H9 (cell line): Measurements from ENCODE around the gene MXD3. TPM values are rescaled to one million over a fixed set of nuclear protein-coding genes. Genes with fewer than 3 reads are reported as not detected.

Experiments
- DNase-seq: peaks from one replicate; pipeline ENCODE4 v3.0.0-alpha.2; 2017
- H2AFZ ChIP-seq: one replicate; pipeline ENCODE4 v1.6.1; 2013; ENCODE audit warnings: mild to moderate bottlenecking, low read length, control low read depth, moderate library complexity
- H2AK5ac ChIP-seq: 2 replicates; pipeline ENCODE4 v1.6.1; 2013; ENCODE audit warnings: low read length, control low read depth, mixed read lengths; ENCODE audit not compliant: insufficient read length
- H2BK120ac ChIP-seq: one replicate; pipeline ENCODE4 v1.6.1; 2013; ENCODE audit warnings: low read depth, mild to moderate bottlenecking, low read length, control low read depth, inconsistent platforms; ENCODE audit not compliant: poor library complexity, severe bottlenecking
- H2BK12ac ChIP-seq: 2 replicates; pipeline ENCODE4 v1.6.1; 2013; ENCODE audit warnings: low read length, control low read depth, mixed read lengths, low read depth; ENCODE audit not compliant: insufficient read length
- H2BK15ac ChIP-seq: 2 replicates; pipeline ENCODE4 v1.6.1; 2013; ENCODE audit warnings: low read depth, low read length, control low read depth
- H2BK20ac ChIP-seq: one replicate; pipeline ENCODE4 v1.6.1; 2013; ENCODE audit warnings: low read depth, mild to moderate bottlenecking, low read length, control low read depth, inconsistent platforms; ENCODE audit not compliant: poor library complexity, severe bottlenecking
- H2BK5ac ChIP-seq: 2 replicates; pipeline ENCODE4 v1.6.1; 2013; ENCODE audit warnings: low read length, control low read depth, mixed read lengths; ENCODE audit not compliant: insufficient read length
- H3K14ac ChIP-seq: 2 replicates; pipeline ENCODE4 v1.6.1; 2013; ENCODE audit warnings: low read length, control low read depth; ENCODE audit not compliant: insufficient read depth
- H3K18ac ChIP-seq: 2 replicates; pipeline ENCODE4 v1.6.1; 2013; ENCODE audit warnings: low read depth, mild to moderate bottlenecking, mixed read lengths, low read length, control low read depth; ENCODE audit not compliant: insufficient read length
- H3K23ac ChIP-seq: 2 replicates; pipeline ENCODE4 v1.6.1; 2013; ENCODE audit warnings: low read length, control low read depth, mixed read lengths, low read depth; ENCODE audit not compliant: insufficient read length
- H3K23me2 ChIP-seq: 2 replicates; pipeline ENCODE4 v1.6.1; 2013; ENCODE audit warnings: low read depth, mild to moderate bottlenecking, mixed read lengths, low read length, control low read depth; ENCODE audit not compliant: insufficient read length, poor library complexity, severe bottlenecking
- H3K27ac ChIP-seq: 2 replicates; pipeline ENCODE4 v1.5.1; 2013; ENCODE audit warnings: low read length, control low read depth, mixed read lengths, low read depth; ENCODE audit not compliant: insufficient read length
- H3K27me3 ChIP-seq: 2 replicates; pipeline ENCODE4 v1.6.1; 2013; ENCODE audit warnings: low read length, control low read depth, inconsistent platforms; ENCODE audit not compliant: insufficient read depth
- H3K4ac ChIP-seq: 2 replicates; pipeline ENCODE4 v1.6.1; 2013; ENCODE audit warnings: low read depth, mild to moderate bottlenecking, control low read depth, inconsistent platforms, low read length, moderate library complexity
- H3K4me1 ChIP-seq: 2 replicates; pipeline ENCODE4 v1.6.1; 2013; ENCODE audit warnings: low read length, control low read depth, inconsistent platforms; ENCODE audit not compliant: insufficient read depth
- H3K4me2 ChIP-seq: 2 replicates; pipeline ENCODE4 v1.6.1; 2013; ENCODE audit warnings: low read length, control low read depth, mixed read lengths; ENCODE audit not compliant: insufficient read length, insufficient read depth
- H3K56ac ChIP-seq: 2 replicates; pipeline ENCODE4 v1.6.1; 2013; ENCODE audit warnings: low read depth, mild to moderate bottlenecking, mixed read lengths, low read length, control low read depth; ENCODE audit not compliant: insufficient read length
- H3K79me1 ChIP-seq: 2 replicates; pipeline ENCODE4 v1.6.1; 2013; ENCODE audit warnings: low read depth, mild to moderate bottlenecking, moderate library complexity, low read length, control low read depth, inconsistent platforms; ENCODE audit not compliant: insufficient read depth, poor library complexity, severe bottlenecking
- H3K79me2 ChIP-seq: 2 replicates; pipeline ENCODE4 v1.6.1; 2013; ENCODE audit warnings: low read length, control low read depth, inconsistent platforms; ENCODE audit not compliant: insufficient read depth
- H3K9ac ChIP-seq: 2 replicates; pipeline ENCODE4 v1.6.1; 2013; ENCODE audit warnings: low read length, control low read depth, mixed read lengths; ENCODE audit not compliant: insufficient read length; ENCODE audit errors: extremely low read depth
- H3K9me3 ChIP-seq: one replicate; pipeline ENCODE4 v1.6.1; 2013; ENCODE audit warnings: low read depth, low read length, inconsistent platforms; ENCODE audit not compliant: control insufficient read depth
- H3T11ph ChIP-seq: one replicate; pipeline ENCODE4 v1.6.1; 2013; ENCODE audit warnings: mild to moderate bottlenecking, low read length, control low read depth, inconsistent platforms
- H4K20me1 ChIP-seq: one replicate; pipeline ENCODE4 v1.6.1; 2013; ENCODE audit not compliant: control insufficient read depth, insufficient read length, insufficient read depth
- H4K5ac ChIP-seq: 2 replicates; pipeline ENCODE4 v1.6.1; 2013; ENCODE audit warnings: low read depth, mild to moderate bottlenecking, mixed read lengths, low read length, control low read depth; ENCODE audit not compliant: insufficient read length
- H4K8ac ChIP-seq: replicated peaks from 2 replicates; pipeline ENCODE4 v1.6.1; 2013; ENCODE audit warnings: low read length, control low read depth, mixed read lengths, low read depth; ENCODE audit not compliant: insufficient read length
- H4K91ac ChIP-seq: 2 replicates; pipeline ENCODE4 v1.6.1; 2013; ENCODE audit warnings: low read depth, mild to moderate bottlenecking, moderate library complexity, mixed read lengths, low read length, control low read depth; ENCODE audit not compliant: insufficient read length
- H3K27ac Mint-ChIP-seq, 3 experiments: 2 replicates in 2 of 3; 3 replicates in 1 of 3; pipeline ENCODE4 v1.8.0; 2020 to 2021; ENCODE audit warnings: mixed read lengths in 3 of 3, mild to moderate bottlenecking in 1 of 3, moderate library complexity in 1 of 3
- H3K27me3 Mint-ChIP-seq: 2 replicates; pipeline ENCODE4 v1.8.0; 2021; ENCODE audit warnings: low read depth, mild to moderate bottlenecking, moderate library complexity, mixed read lengths
- H3K36me3 Mint-ChIP-seq, 3 experiments: 2 replicates in 2 of 3; 3 replicates in 1 of 3; pipeline ENCODE4 v1.8.0; 2020 to 2021; ENCODE audit warnings: low read depth in 3 of 3, mixed read lengths in 3 of 3; ENCODE audit not compliant: insufficient read depth in 1 of 3
- H3K4me1 Mint-ChIP-seq, 2 experiments: 2 replicates each; pipeline ENCODE4 v1.8.0; 2020; ENCODE audit warnings: mixed read lengths in 2 of 2
- H3K4me3 Mint-ChIP-seq, 2 experiments: 2 replicates in 1 of 2; 3 replicates in 1 of 2; pipeline ENCODE4 v1.8.0; 2020 to 2021; ENCODE audit warnings: mild to moderate bottlenecking in 2 of 2, mixed read lengths in 2 of 2, moderate library complexity in 1 of 2
- H3K9me3 Mint-ChIP-seq, 2 experiments: 2 replicates in 1 of 2; 3 replicates in 1 of 2; pipeline ENCODE4 v1.8.0; 2020; ENCODE audit warnings: mild to moderate bottlenecking in 2 of 2, mixed read lengths in 2 of 2, moderate library complexity in 1 of 2
- CTCF ChIP-seq: fragments of 200-600 bp; sonication (generic); conservative IDR thresholded peaks from 3 replicates; pipeline ENCODE4 v1.8.0; 2021; ENCODE audit warnings: antibody characterized with exemption, mild to moderate bottlenecking
- WGBS: extraction: QIAGEN DNeasy Blood & Tissue Kit; methylation state at CpG from one replicate; pipeline ENCODE4 v1.1.7; 2013; ENCODE audit warnings: missing lambda C conversion rate, low lambda C conversion rate, mixed read lengths; ENCODE audit not compliant: insufficient read length; ENCODE audit errors: extremely low coverage; 5-methylcytosine and 5-hydroxymethylcytosine counted together
- total RNA-seq: library from RNA; stranded (reverse); gene quantifications from 2 replicates; pipeline ENCODE4 v1.2.1, GENCODE V29; 2021

Gene MXD3
- total RNA-seq, 1 experiment from 2014 or later, result 9.8 TPM

- H4K8ac ChIP-seq, result no peak overlapping the region
- no peak overlapping the region for H3K4me2 ChIP-seq
- Mint-ChIP-seq H3K4me1 (peaks cover 15 to 19% of the 10 kb centered on the region in 2 experiments), H3K36me3 (peaks cover 8 to 69% (median 65%) of the 10 kb centered on the region in 3 experiments; a peak in 6 of 7 replicates), H3K4me3 (no peak overlapping the region), H3K27me3 (no peaks in the 10 kb centered on the region), H3K27ac (peak overlapping the region; percentile 56 to 74 (median 65); a peak in 5 of 7 replicates), H3K9me3 (no peaks in the 10 kb centered on the region)
- H2BK20ac ChIP-seq, result no peak overlapping the region
- peaks cover 2% of the 10 kb centered on the region for H4K20me1 ChIP-seq
- no peak overlapping the region for H2BK12ac ChIP-seq
- H2BK120ac ChIP-seq, result no peak overlapping the region
- no peak for DNase-seq
- H2BK5ac ChIP-seq, result no peak overlapping the region
- H3K79me2 ChIP-seq, result no peaks in the 10 kb centered on the region
- H3T11ph ChIP-seq, result no peak overlapping the region
- H3K27me3 ChIP-seq, result no peaks in the 10 kb centered on the region
- no peaks in the 10 kb centered on the region for H3K23me2 ChIP-seq
- H3K14ac ChIP-seq, result no peak overlapping the region
- H2AK5ac ChIP-seq, result no peak overlapping the region
- WGBS, result no CpG with 5 or more reads among the region's 27 CpGs
- H2AFZ ChIP-seq, result no peak overlapping the region
- TF ChIP-seq CTCF, result no peak
- no peak overlapping the region for H4K91ac ChIP-seq
- no peaks in the 10 kb centered on the region; the same call in 1 of the 2 replicates for H3K4me1 ChIP-seq
- no peak overlapping the region for H3K18ac ChIP-seq
- H3K9ac ChIP-seq, result no peak overlapping the region
- no peak overlapping the region for H3K23ac ChIP-seq
- no peaks in the 10 kb centered on the region for H3K9me3 ChIP-seq
- H3K4ac ChIP-seq, result no peak overlapping the region
- H4K5ac ChIP-seq, result no peak overlapping the region
- H3K56ac ChIP-seq, result no peak overlapping the region
- no peak overlapping the region for H3K27ac ChIP-seq
- H2BK15ac ChIP-seq, result no peak overlapping the region
- H3K79me1 ChIP-seq, result no peaks in the 10 kb centered on the region
These were observed 19.5 kb upstream of the MXD3 start for GRCh38 chr5:177330991-177331842.
